K562 (cell line): ENCODE measurements around the gene GLT1D1. TPM values are rescaled to one million over a fixed set of nuclear protein-coding genes. Genes with fewer than 3 reads are reported as not detected.

Experiments
- ATAC-seq: fragments of 200-7000 bp; cut with Tn5 transposase; 3 replicates; pipeline ENCODE4 v1.9.1; 2020; ENCODE audit warnings: moderate library complexity
- BruUV-seq: library from RNA; stranded (reverse); fragments of 400-500 nt; replicated peaks from 2 replicates; lab custom pipeline; 2021; lab: Mats Ljungman, UMichigan
- CTCF ChIA-PET: fragments of 300-600 bp; formaldehyde crosslinking; extraction: SDS; loops from one replicate; lab custom pipeline; 2021; ENCODE audit warnings: low intra/inter-chr PET ratio; lab: Yijun Ruan, JAX
- POLR2A ChIA-PET: fragments of 300-600, 350-650 bp; sonication (Branson Sonifier 250); formaldehyde crosslinking; extraction: SDS; loops from one replicate; lab custom pipeline; 2021; ENCODE audit warnings: antibody characterized with exemption, inconsistent platforms; lab: Yijun Ruan, JAX
- DNase-seq, 4 experiments: peaks; one replicate each; pipeline versions ENCODE4 v3.0.0 to v3.0.0-alpha.2; 2011 to 2018; ENCODE audit warnings: low spot score in 3 of 4, mixed read lengths in 3 of 4; ENCODE audit errors: extremely low read depth in 1 of 4
- FAIRE-seq: peaks from 2 replicates; lab custom pipeline; 2011; peaks lifted over from hg19 to GRCh38; lab: Jason Lieb, UNC
- H2AFZ ChIP-seq: 2 replicates; pipeline ENCODE4 v1.6.0; 2011; ENCODE audit warnings: low read depth, low read length, control low read depth, inconsistent platforms
- H3K27ac ChIP-seq: fragments of 200-600 bp; 3 replicates; pipeline ENCODE4 v1.8.0; 2011; ENCODE audit warnings: low read depth, mild to moderate bottlenecking, control low read depth, inconsistent platforms, low read length, moderate library complexity, mixed read lengths; ENCODE audit errors: extremely low read depth
- H3K27me3 ChIP-seq, 2 experiments: fragments of 300-600 bp in 1 of 2; 2 replicates in 1 of 2; 3 replicates in 1 of 2; pipeline versions ENCODE4 v1.6.0 to v1.8.0; 2011; ENCODE audit warnings: inconsistent platforms in 2 of 2, low read length in 2 of 2, mild to moderate bottlenecking in 1 of 2, mixed read lengths in 1 of 2, moderate library complexity in 1 of 2; ENCODE audit not compliant: control insufficient read depth in 2 of 2, insufficient read depth in 2 of 2
- H3K36me3 ChIP-seq: fragments of 300-600 bp; 3 replicates; pipeline ENCODE4 v1.8.0; 2011; ENCODE audit warnings: mild to moderate bottlenecking, low read length, inconsistent platforms; ENCODE audit not compliant: control insufficient read depth, insufficient read depth
- H3K4me1 ChIP-seq, 2 experiments: fragments of 200-600 bp in 1 of 2; replicated peaks in 1 of 2; 2 replicates in 1 of 2; 3 replicates in 1 of 2; pipeline versions ENCODE4 v1.5.1 to v1.8.0; 2011; ENCODE audit warnings: inconsistent platforms in 2 of 2, low read length in 2 of 2, mild to moderate bottlenecking in 1 of 2, mixed read lengths in 1 of 2, moderate library complexity in 1 of 2; ENCODE audit not compliant: control insufficient read depth in 2 of 2, insufficient read depth in 2 of 2
- H3K4me2 ChIP-seq: 2 replicates; pipeline ENCODE4 v1.6.1; 2011; ENCODE audit warnings: low read length, control low read depth, inconsistent platforms, mixed read lengths; ENCODE audit not compliant: insufficient read depth
- H3K4me3 ChIP-seq: fragments of 200-600 bp; sonication (generic), shearing (Covaris generic); 2 replicates; pipeline ENCODE4 v1.5.1; 2016; ENCODE audit warnings: control low read depth, inconsistent platforms
- H3K79me2 ChIP-seq: fragments of 200-600 bp; 3 replicates; pipeline ENCODE4 v1.8.0; 2011; ENCODE audit warnings: low read length, inconsistent platforms; ENCODE audit not compliant: control insufficient read depth, insufficient read depth
- H3K9ac ChIP-seq, 2 experiments: 2 replicates each; pipeline versions ENCODE4 v1.6.0 to v1.6.1; 2011; ENCODE audit warnings: low read depth in 2 of 2, low read length in 2 of 2, control low read depth in 1 of 2, inconsistent platforms in 1 of 2, mild to moderate bottlenecking in 1 of 2, mixed read lengths in 1 of 2; ENCODE audit not compliant: insufficient read depth in 1 of 2
- H3K9me1 ChIP-seq: one replicate; pipeline ENCODE4 v1.6.0; 2011; ENCODE audit warnings: inconsistent platforms, mild to moderate bottlenecking, low read length, moderate library complexity; ENCODE audit not compliant: control insufficient read depth, insufficient read depth
- H3K9me3 ChIP-seq: replicated peaks from 2 replicates; pipeline ENCODE4 v1.5.1; 2011; ENCODE audit warnings: low read depth, low read length, inconsistent platforms; ENCODE audit not compliant: control insufficient read depth, insufficient read depth
- H4K20me1 ChIP-seq: replicated peaks from 2 replicates; pipeline ENCODE4 v1.6.1; 2011; ENCODE audit warnings: low read length, inconsistent platforms, mixed read lengths; ENCODE audit not compliant: control insufficient read depth, insufficient read depth
- RBM15 ChIP-seq: fragments of 200-400 bp; formaldehyde crosslinking; IDR thresholded peaks from 2 replicates; pipeline ENCODE4 v1.6.1; 2018; ENCODE audit warnings: mild to moderate bottlenecking, low read length, moderate library complexity; ENCODE audit not compliant: insufficient read depth
- ZNF512 ChIP-seq: IDR thresholded peaks from 2 replicates; pipeline ENCODE4 v1.6.1; 2016; ENCODE audit warnings: missing genetic modification characterization, missing compliant biosample characterization
- WGBS: fragments of 100-300 bp; shearing (Covaris generic); methylation state at CpG from one replicate; pipeline ENCODE4 v1.1.6; 2016; ENCODE audit warnings: low coverage, mixed read lengths; ENCODE audit not compliant: insufficient coverage; ENCODE audit errors: missing lambda C conversion rate; 5-methylcytosine and 5-hydroxymethylcytosine counted together
- in situ Hi-C: fragments of 300-500 bp; cut with MboI; formaldehyde crosslinking; loops from 4 replicates; pipeline ENCODE4 v1.15.0; 2018; ENCODE audit warnings: inconsistent platforms, mixed read lengths
- intact Hi-C: fragments of 100-400 bp; cut with micrococcal nuclease; formaldehyde crosslinking; loops from 2 replicates; pipeline ENCODE4 v1.14.2; 2022
- polyA plus RNA-seq, 8 experiments: library from polyadenylated mRNA; depleted of rRNA in 4 of 8; stranded (reverse) in 5 of 8; unstranded in 3 of 8; fragments of >200 nt; fragmentation: Nextera tagmentation in 2 of 8; fragmentation: Illumina TruSeq in 1 of 8; extraction: Ambion mirVana in 2 of 8; extraction: Trizol in 1 of 8; gene quantifications; 2 replicates each; pipeline versions ENCODE4 v1.2.1 to v1.2.3, GENCODE V29; 2011 to 2014; ENCODE audit warnings: inconsistent platforms in 1 of 8, missing spikeins in 1 of 8
- total RNA-seq, 7 experiments: library from RNA; depleted of rRNA in 6 of 7; stranded (reverse); fragments of >200 nt in 6 of 7; fragmentation: Illumina TruSeq in 2 of 7; extraction: Trizol in 2 of 7; gene quantifications; 2 replicates each; pipeline versions ENCODE4 v1.2.1 to v1.2.3, GENCODE V29; 2011 to 2021; ENCODE audit warnings: low replicate concordance in 1 of 7
- TF ChIP-seq, protein P1 (sequence below): fragments of 450-650 bp; conservative IDR thresholded peaks from 2 replicates; pipeline ENCODE4 v1.6.1; 2016; ENCODE audit warnings: missing genetic modification characterization, low read depth, mild to moderate bottlenecking, missing compliant biosample characterization, moderate library complexity

The GLT1D1 gene
- total and polyA plus RNA-seq, 9 of the 15 experiments (the other 6 are each of a cell fraction or from before 2014, with no cell fraction given) = 0.04 TPM; not detected in 8

DNA sequence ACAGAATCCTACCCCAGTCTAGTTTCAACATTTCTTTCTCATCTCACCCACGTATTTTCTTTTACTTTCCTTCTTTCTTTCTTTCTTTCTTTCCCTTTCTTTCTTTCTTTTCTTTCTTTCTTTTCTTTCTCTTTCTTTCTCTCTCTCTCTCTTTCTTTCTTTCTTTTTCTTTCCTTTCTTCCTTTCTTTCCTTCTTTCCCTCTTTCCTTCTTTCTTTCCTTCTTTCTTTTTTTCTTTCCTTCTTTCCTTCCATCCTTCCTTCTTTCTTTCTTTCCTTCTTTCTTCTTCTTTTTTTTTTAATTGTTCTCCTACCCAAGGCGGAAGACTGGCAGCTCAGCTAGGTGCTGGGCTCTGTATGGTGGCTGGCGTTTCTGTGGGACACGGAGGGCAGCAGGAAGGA, 55.0 kb downstream of the GLT1D1 start:
- Histone ChIP-seq H3K4me3 (no peak overlapping the region), H3K9me1 (no peaks in the 10 kb centered on the region), H3K4me2 (no peak overlapping the region), H3K27me3 (peaks cover 14 to 31% of the 10 kb centered on the region in 2 experiments; a peak in 4 of 5 replicates), H3K36me3 (no peaks in the 10 kb centered on the region), H3K79me2 (no peaks in the 10 kb centered on the region), H4K20me1 (no peaks in the 10 kb centered on the region), H3K27ac (no peak overlapping the region), H3K9ac (no peak overlapping the region), H3K4me1 (no peaks in the 10 kb centered on the region), H3K9me3 (no peaks in the 10 kb centered on the region), H2AFZ (no peak overlapping the region)
- no peak for FAIRE-seq
- in situ Hi-C loops = no loop called here
- no peak for ATAC-seq
- TF ChIP-seq, protein P1, sequence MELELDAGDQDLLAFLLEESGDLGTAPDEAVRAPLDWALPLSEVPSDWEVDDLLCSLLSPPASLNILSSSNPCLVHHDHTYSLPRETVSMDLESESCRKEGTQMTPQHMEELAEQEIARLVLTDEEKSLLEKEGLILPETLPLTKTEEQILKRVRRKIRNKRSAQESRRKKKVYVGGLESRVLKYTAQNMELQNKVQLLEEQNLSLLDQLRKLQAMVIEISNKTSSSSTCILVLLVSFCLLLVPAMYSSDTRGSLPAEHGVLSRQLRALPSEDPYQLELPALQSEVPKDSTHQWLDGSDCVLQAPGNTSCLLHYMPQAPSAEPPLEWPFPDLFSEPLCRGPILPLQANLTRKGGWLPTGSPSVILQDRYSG (tag) = no peak
- TF ChIP-seq RBM15 (no peak), ZNF512 (tag) (peak; percentile 92)
- 20% methylated on average over 3 of the region's 4 CpGs for WGBS
- ChIA-PET POLR2A (no interaction called here), CTCF (no interaction called here)
- no TSS peak for BruUV-seq
- intact Hi-C loops = no loop called here
- no peak for DNase-seq
